ENCODE measurements around the gene ACSF2. TPM values are rescaled to one million over a fixed set of nuclear protein-coding genes. Genes with fewer than 3 reads are reported as not detected.

The ACSF2 gene
- total and polyA plus RNA-seq, 2 donors from 2014 or later = 44.4 to 404 TPM

GRCh38 chr17:50491505-50491904 is 65.5 kb downstream of the ACSF2 start:
- Histone ChIP-seq H3K4me3 (ENCODE audit: low read length in 3 of 3) (no peak overlapping the region), H3K27ac (ENCODE audit: low read depth in 2 of 2, low read length in 2 of 2) (no peak overlapping the region), H3K9me3 (ENCODE audit: control insufficient read depth in 2 of 3, insufficient read depth in 1 of 3, low read length in 3 of 3) (no peaks in the 10 kb centered on the region), H3K4me1 (ENCODE audit: control insufficient read depth in 2 of 3, insufficient read depth in 2 of 3, low read depth in 1 of 3, low read length in 3 of 3) (no peaks in the 10 kb centered on the region), H3K9ac (ENCODE audit: low read length in 3 of 3) (no peak overlapping the region), H3K36me3 (ENCODE audit: control insufficient read depth in 2 of 3, insufficient read depth in 3 of 3, low read length in 3 of 3) (peaks cover 0 to 2% (median 0%) of the 10 kb centered on the region in 3 donors), H3K27me3 (ENCODE audit: control insufficient read depth, insufficient read depth, low read length) (no peaks in the 10 kb centered on the region)
- TF ChIP-seq CTCF (IDR thresholded peaks at IDR 0.05; ENCODE audit: borderline replicate concordance, extremely low read depth, insufficient read depth) = no peak
- intact Hi-C loops (cut with DNase I) = no loop called here
- FAIRE-seq = no peak
- DNase-seq = no peak

- no peak for DNase-seq
- H3K36me3 ChIP-seq (ENCODE audit: control insufficient read depth in 2 of 3, insufficient read depth in 3 of 3, low read length in 3 of 3) = peaks cover 0 to under 1% (median 0%) of the 10 kb centered on the region in 3 donors
- H3K9ac ChIP-seq (ENCODE audit: low read length in 3 of 3) = no peak overlapping the region
- FAIRE-seq = no peak
- no peak overlapping the region for H3K4me3 ChIP-seq (ENCODE audit: low read length in 3 of 3)
- H3K27me3 ChIP-seq (ENCODE audit: control insufficient read depth, insufficient read depth, low read length) = no peaks in the 10 kb centered on the region
- intact Hi-C loops (cut with DNase I) = no loop called here
- no peak for TF ChIP-seq CTCF (IDR thresholded peaks at IDR 0.05; ENCODE audit: borderline replicate concordance, extremely low read depth, insufficient read depth)
- no peaks in the 10 kb centered on the region for H3K9me3 ChIP-seq (ENCODE audit: control insufficient read depth in 2 of 3, insufficient read depth in 1 of 3, low read length in 3 of 3)
- no peaks in the 10 kb centered on the region for H3K4me1 ChIP-seq (ENCODE audit: control insufficient read depth in 2 of 3, insufficient read depth in 2 of 3, low read depth in 1 of 3, low read length in 3 of 3)
- H3K27ac ChIP-seq (ENCODE audit: low read depth in 2 of 2, low read length in 2 of 2) = no peak overlapping the region
Observed at GRCh38 chr17:50492214-50492613, 66.2 kb downstream of the ACSF2 start.

GRCh38 chr17:50493744-50494143 is 67.7 kb downstream of the ACSF2 start:
- no peaks in the 10 kb centered on the region for H3K36me3 ChIP-seq (ENCODE audit: control insufficient read depth in 2 of 3, insufficient read depth in 3 of 3, low read length in 3 of 3)
- no peak for TF ChIP-seq CTCF (IDR thresholded peaks at IDR 0.05; ENCODE audit: borderline replicate concordance, extremely low read depth, insufficient read depth)
- H3K27me3 ChIP-seq (ENCODE audit: control insufficient read depth, insufficient read depth, low read length) = no peaks in the 10 kb centered on the region
- H3K4me1 ChIP-seq (ENCODE audit: control insufficient read depth in 2 of 3, insufficient read depth in 2 of 3, low read depth in 1 of 3, low read length in 3 of 3) = no peaks in the 10 kb centered on the region
- H3K9me3 ChIP-seq (ENCODE audit: control insufficient read depth in 2 of 3, insufficient read depth in 1 of 3, low read length in 3 of 3) = no peaks in the 10 kb centered on the region
- FAIRE-seq (no peak), DNase-seq (no peak)
- no peak overlapping the region for H3K4me3 ChIP-seq (ENCODE audit: low read length in 3 of 3)
- intact Hi-C loops (cut with DNase I) = no loop called here
- H3K9ac ChIP-seq (ENCODE audit: low read length in 3 of 3) = no peak overlapping the region
- H3K27ac ChIP-seq (ENCODE audit: low read depth in 2 of 2, low read length in 2 of 2) = no peak overlapping the region

GRCh38 chr17:50495217-50495823 is 69.3 kb downstream of the ACSF2 start:
- Histone ChIP-seq H3K27ac (ENCODE audit: low read depth in 2 of 2, low read length in 2 of 2) (no peak overlapping the region), H3K9ac (ENCODE audit: low read length in 3 of 3) (no peak overlapping the region), H3K4me1 (ENCODE audit: control insufficient read depth in 2 of 3, insufficient read depth in 2 of 3, low read depth in 1 of 3, low read length in 3 of 3) (no peaks in the 10 kb centered on the region), H3K4me3 (ENCODE audit: low read length in 3 of 3) (no peak overlapping the region), H3K36me3 (ENCODE audit: control insufficient read depth in 2 of 3, insufficient read depth in 3 of 3, low read length in 3 of 3) (no peaks in the 10 kb centered on the region), H3K9me3 (ENCODE audit: control insufficient read depth in 2 of 3, insufficient read depth in 1 of 3, low read length in 3 of 3) (no peaks in the 10 kb centered on the region), H3K27me3 (ENCODE audit: control insufficient read depth, insufficient read depth, low read length) (no peaks in the 10 kb centered on the region)
- no peak for FAIRE-seq
- DNase-seq = peak in 1 of 5 donors; percentile 49
- no peak for TF ChIP-seq CTCF (IDR thresholded peaks at IDR 0.05; ENCODE audit: borderline replicate concordance, extremely low read depth, insufficient read depth)
- intact Hi-C loops (cut with DNase I) = no loop called here

Data from kidney (tissue), 14 donors.